Heart left ventricle (tissue), 16 donors: ENCODE measurements around the gene NUP88. TPM values are rescaled to one million over a fixed set of nuclear protein-coding genes. Genes with fewer than 3 reads are reported as not detected.
"Not testable (repeated sequence)": the region's sequence is repeated elsewhere in the genome, so short reads cannot be mapped to it uniquely, and the experiment has no call there.

Experiments used
- ATAC-seq, 4 donors: fragments of 200-7000 bp; cut with Tn5 transposase; one replicate each; pipeline ENCODE4 v1.9.1; 2020 to 2022; ENCODE audit warnings: moderate library complexity in 4 of 4, mild to moderate bottlenecking in 3 of 4, moderate number of reproducible peaks in 1 of 4
- DNase-seq, 5 donors: peaks; one replicate each; pipeline ENCODE4 v3.0.0-alpha.2; 2020
- H3K27ac ChIP-seq, 12 donors: fragments of 200-600 bp; sonication (generic) in 4 of 12; one replicate each; pipeline versions ENCODE4 v1.5.0 to v1.8.0; 2016 to 2022; ENCODE audit warnings: mild to moderate bottlenecking in 2 of 12
- H3K27me3 ChIP-seq, 9 donors: fragments of 200-600 bp; sonication (generic) in 2 of 9; one replicate each; pipeline versions ENCODE4 v1.5.1 to v1.8.0; 2016 to 2022; ENCODE audit warnings: mild to moderate bottlenecking in 3 of 9
- H3K36me3 ChIP-seq, 9 donors: fragments of 200-600 bp; sonication (generic) in 2 of 9; one replicate each; pipeline versions ENCODE4 v1.5.0 to v1.8.0; 2018 to 2022; ENCODE audit warnings: mild to moderate bottlenecking in 2 of 9
- H3K4me1 ChIP-seq, 12 donors: fragments of 200-600 bp; sonication (generic) in 4 of 12; one replicate each; pipeline versions ENCODE4 v1.5.0 to v1.8.0; 2016 to 2022; ENCODE audit warnings: mild to moderate bottlenecking in 3 of 12
- H3K4me3 ChIP-seq, 12 donors: fragments of 200-600 bp; sonication (generic) in 4 of 12; one replicate each; pipeline versions ENCODE4 v1.5.0 to v1.8.0; 2017 to 2022; ENCODE audit warnings: mild to moderate bottlenecking in 9 of 12, moderate library complexity in 4 of 12
- H3K9me3 ChIP-seq, 12 donors: fragments of 200-600 bp; sonication (generic) in 4 of 12; one replicate each; pipeline versions ENCODE4 v1.5.0 to v1.8.0; 2016 to 2022; ENCODE audit warnings: mild to moderate bottlenecking in 1 of 12
- POLR2A ChIP-seq, 2 donors: fragments of 450-650 bp; IDR thresholded peaks; one replicate each; pipeline ENCODE4 v1.6.1; 2017; ENCODE audit warnings: antibody characterized with exemption in 2 of 2, mild to moderate bottlenecking in 2 of 2, moderate library complexity in 2 of 2
- WGBS, 4 donors: extraction: QIAGEN DNeasy Blood & Tissue Kit in 2 of 4; methylation state at CpG; one replicate each; pipeline versions ENCODE4 v1.1.5 to v1.1.7; 2013 to 2018; 5-methylcytosine and 5-hydroxymethylcytosine counted together
- intact Hi-C, 10 donors: fragments of 100-400 bp; cut with DNase I; formaldehyde crosslinking; loops; one replicate each; pipeline versions ENCODE4 v1.11.1 to v1.14.2; 2022
- polyA plus RNA-seq, 2 donors: library from polyadenylated mRNA; stranded (reverse); fragments of 200-250 nt; gene quantifications; one replicate each; pipeline ENCODE4 v1.2.3, GENCODE V29; 2013
- total RNA-seq, 9 donors: library from RNA; depleted of rRNA in 2 of 9; stranded (reverse); fragments of >200 nt in 2 of 9; fragmentation: NEBNext Ultra II Directional in 3 of 9; extraction: Animal tissue kit (Norgen Biotek cat#: 25700) in 3 of 9; gene quantifications; one replicate each; pipeline versions ENCODE4 v1.1.0 to v1.2.4, GENCODE V29; 2016 to 2023
- TF ChIP-seq, protein P1 (sequence below), 12 donors: fragments of 200-600 bp; sonication (generic) in 4 of 12; IDR thresholded peaks; one replicate each; pipeline versions ENCODE4 v1.5.0 to v1.8.0; 2018 to 2022; ENCODE audit warnings: antibody characterized with exemption in 12 of 12, mild to moderate bottlenecking in 5 of 12
- donor health status: ischemic (EF 13 %, LVEDD 7.1; RV severe dilation, severe dysfunction).
- donor health status: healthy with polysubstance abuse.
- donor health status: DM: no; HTN: yes; CAD: no.
- donor health status: DM: no; HTN: no; CAD: no.
- donor health status: ischemic (EF 25% LVEDD 6.9; RV normal size, moderate dysfunction).
- donor health status: ischemic (EF 25% LVEDD 5.7; RV mildly dilated, moderate dysfunction).
- donor health status: healthy.
- donor health status: DM: yes; HTN: yes; CAD: no.
- donor health status: ischemic (EF 35%, LVEDD 5.7; RV mildly dilated, moderate dysfunction).
- donor health status: nonischemic (EF 11% LVEDD 7.7; RV severe dilation, severe dysfunction).
- donor health status: DM: yes; HTN: yes; CAD: no.
- donor health status: PGD.
- donor health status: ischemic (EF 29% LVEDD 5.4; RV normal size, mild dysfunction).
- donor health status: nonischemic (EF 23%, LVEDD 6.1; RV moderate dilation, normal function).

The NUP88 gene
- total and polyA plus RNA-seq, 11 donors = 27.5 to 69.6 (median 40.6) TPM

DNA sequence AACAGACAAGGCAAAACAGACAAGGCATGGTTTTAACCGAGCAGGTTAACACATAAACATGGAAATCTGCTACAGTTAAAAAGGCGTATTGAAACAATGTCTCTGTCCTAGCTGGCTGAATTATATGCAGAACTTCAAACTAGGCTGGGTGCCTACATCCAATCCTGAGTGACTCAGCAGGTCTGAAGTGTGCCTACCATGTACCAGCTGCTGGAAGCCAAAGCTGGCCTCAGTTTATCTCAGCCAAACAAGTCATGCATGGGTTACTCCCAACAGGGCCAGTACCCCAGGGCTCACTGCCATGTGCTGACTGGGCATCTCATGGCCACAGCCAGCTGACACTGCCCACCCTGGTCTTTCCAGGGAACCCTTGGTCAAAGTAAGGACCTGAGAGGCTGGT is 15.5 kb upstream of the NUP88 start:
- Histone ChIP-seq H3K36me3 (peaks cover 0 to 79% (median 71%) of the 10 kb centered on the region in 9 donors), H3K4me1 (peaks cover 0 to 38% (median 16%) of the 10 kb centered on the region in 12 donors), H3K27ac (no peak overlapping the region), H3K27me3 (no peaks in the 10 kb centered on the region), H3K9me3 (no peaks in the 10 kb centered on the region), H3K4me3 (no peak overlapping the region)
- 93 to 95% (median 94%) methylated on average over 2 of the region's 2 CpGs for WGBS, 4 donors
- TF ChIP-seq POLR2A (IDR thresholded peaks at IDR 0.05) = no peak
- TF ChIP-seq, protein P1, sequence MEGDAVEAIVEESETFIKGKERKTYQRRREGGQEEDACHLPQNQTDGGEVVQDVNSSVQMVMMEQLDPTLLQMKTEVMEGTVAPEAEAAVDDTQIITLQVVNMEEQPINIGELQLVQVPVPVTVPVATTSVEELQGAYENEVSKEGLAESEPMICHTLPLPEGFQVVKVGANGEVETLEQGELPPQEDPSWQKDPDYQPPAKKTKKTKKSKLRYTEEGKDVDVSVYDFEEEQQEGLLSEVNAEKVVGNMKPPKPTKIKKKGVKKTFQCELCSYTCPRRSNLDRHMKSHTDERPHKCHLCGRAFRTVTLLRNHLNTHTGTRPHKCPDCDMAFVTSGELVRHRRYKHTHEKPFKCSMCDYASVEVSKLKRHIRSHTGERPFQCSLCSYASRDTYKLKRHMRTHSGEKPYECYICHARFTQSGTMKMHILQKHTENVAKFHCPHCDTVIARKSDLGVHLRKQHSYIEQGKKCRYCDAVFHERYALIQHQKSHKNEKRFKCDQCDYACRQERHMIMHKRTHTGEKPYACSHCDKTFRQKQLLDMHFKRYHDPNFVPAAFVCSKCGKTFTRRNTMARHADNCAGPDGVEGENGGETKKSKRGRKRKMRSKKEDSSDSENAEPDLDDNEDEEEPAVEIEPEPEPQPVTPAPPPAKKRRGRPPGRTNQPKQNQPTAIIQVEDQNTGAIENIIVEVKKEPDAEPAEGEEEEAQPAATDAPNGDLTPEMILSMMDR (IDR thresholded peaks at IDR 0.05) = no peak
- ATAC-seq = no peak
- intact Hi-C loops = no loop called here
- DNase-seq = no peak

DNA sequence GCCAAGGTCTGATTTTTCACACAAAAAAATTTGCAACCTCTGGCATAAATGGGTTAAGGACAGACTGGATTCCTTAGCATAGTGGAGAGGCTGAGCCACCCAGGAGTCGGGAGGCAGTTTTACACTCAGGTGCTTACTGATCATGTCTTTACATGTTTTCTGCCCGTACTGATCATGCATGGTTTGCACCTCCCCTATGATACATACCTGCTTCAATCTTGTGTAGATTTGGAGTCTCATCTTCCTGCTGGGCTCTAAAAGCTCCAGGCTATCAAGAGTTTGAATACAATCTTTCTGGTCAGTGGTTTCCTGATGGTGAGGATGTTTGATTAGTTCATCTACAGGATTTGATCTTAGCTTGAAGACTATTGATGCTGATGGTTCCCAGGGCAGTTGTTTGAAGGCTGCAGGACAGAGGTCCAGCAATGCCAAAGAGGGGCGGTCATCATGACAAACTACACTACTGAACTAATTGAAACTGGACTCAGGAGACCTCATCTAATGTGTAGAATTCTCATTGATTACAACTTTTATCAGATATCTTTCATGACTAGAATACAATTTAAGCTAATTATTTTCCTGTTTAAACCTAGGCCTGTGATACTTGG is 12.6 kb upstream of the NUP88 start:
- Histone ChIP-seq H3K4me3 (no peak overlapping the region), H3K36me3 (peaks cover 0 to 100% (median 98%) of the 10 kb centered on the region in 9 donors), H3K9me3 (no peaks in the 10 kb centered on the region), H3K27me3 (no peaks in the 10 kb centered on the region), H3K4me1 (peaks cover 0 to 19% (median 2%) of the 10 kb centered on the region in 12 donors), H3K27ac (no peak overlapping the region)
- no peak for ATAC-seq
- TF ChIP-seq, protein P1 (IDR thresholded peaks at IDR 0.05) = no peak
- TF ChIP-seq POLR2A (IDR thresholded peaks at IDR 0.05) = no peak
- intact Hi-C loops = no loop called here
- DNase-seq = no peak
- WGBS, 4 donors = 75 to 83% (median 79%) methylated on average over 3 of the region's 3 CpGs

DNA sequence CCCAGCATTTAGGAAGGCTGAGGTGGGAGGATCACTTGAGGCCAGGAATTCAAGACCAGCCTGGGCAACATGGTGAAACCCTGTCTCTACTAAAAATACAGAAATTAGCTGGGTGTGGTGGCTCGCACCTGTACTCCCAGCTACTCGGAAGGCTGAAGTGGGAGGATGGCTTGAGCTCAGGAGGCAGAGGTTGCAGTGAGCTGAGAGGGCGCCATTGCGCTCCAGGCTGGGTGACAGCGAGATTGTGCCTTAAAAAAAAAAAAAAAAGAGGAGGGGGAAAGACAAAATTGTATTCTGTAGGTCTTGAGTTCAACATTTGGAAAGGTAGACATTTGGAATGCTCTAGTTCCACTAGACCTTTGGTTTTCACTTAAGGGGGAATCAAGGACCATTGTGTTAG is 11.8 kb upstream of the NUP88 start:
- 79 to 87% (median 83%) methylated on average over 5 of the region's 5 CpGs for WGBS, 4 donors
- H3K36me3 ChIP-seq = peaks cover 0 to 100% (median 98%) of the 10 kb centered on the region in 9 donors
- H3K4me3 ChIP-seq, DNase-seq, H3K27ac ChIP-seq, ATAC-seq, H3K9me3 ChIP-seq, intact Hi-C loops, H3K27me3 ChIP-seq: not testable (repeated sequence)
- H3K4me1 ChIP-seq = peaks cover 0 to 15% (median under 1%) of the 10 kb centered on the region in 12 donors

DNA sequence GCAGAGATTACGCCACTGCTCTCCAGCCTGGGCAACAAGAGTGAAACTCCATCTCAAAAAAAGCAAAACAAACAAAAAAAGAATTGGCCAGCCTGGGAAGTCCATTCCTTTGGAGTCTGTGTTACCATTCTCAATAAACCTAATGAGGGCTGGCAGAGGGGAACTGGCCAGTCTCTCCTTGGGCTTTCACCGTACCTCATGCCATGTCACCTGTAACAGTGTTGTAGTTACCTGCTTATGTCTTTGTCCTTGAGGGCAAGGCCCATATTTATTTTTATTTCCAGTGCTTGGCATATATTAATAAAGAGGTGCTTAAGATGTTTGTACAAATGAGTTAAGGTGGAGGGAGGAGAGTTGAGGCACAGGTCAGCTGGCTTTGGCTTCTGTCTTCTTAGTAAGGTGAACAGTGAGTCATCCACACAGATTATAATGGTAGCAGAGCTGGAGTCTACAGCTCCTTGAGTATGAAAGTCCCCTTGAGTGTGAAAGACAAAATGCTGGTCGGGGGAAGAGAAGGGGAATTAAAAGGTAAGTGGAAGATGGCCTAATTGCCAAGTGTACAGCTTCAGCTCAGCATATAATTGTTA is 11.0 kb upstream of the NUP88 start:
- no peak for TF ChIP-seq POLR2A (IDR thresholded peaks at IDR 0.05)
- TF ChIP-seq, protein P1 (IDR thresholded peaks at IDR 0.05) = no peak
- peaks cover 0 to 100% (median 99%) of the 10 kb centered on the region in 9 donors for H3K36me3 ChIP-seq
- no peaks in the 10 kb centered on the region for H3K27me3 ChIP-seq
- 89 to 98% (median 94%) methylated on average over 3 of the region's 3 CpGs for WGBS, 4 donors
- H3K9me3 ChIP-seq = no peaks in the 10 kb centered on the region
- DNase-seq = no peak
- H3K4me1 ChIP-seq = peaks cover 0 to 15% (median 0%) of the 10 kb centered on the region in 12 donors
- ATAC-seq = no peak
- H3K4me3 ChIP-seq = no peak overlapping the region
- intact Hi-C loops = no loop called here
- H3K27ac ChIP-seq = no peak overlapping the region
